Frontal cortex (tissue), 4 donors: Measurements from ENCODE around the gene RAB41. TPM values are rescaled to one million over a fixed set of nuclear protein-coding genes. Genes with fewer than 3 reads are reported as not detected.
A peak's percentile ranks its signal among the peaks of the same experiment; 100 is the strongest.
"Not testable (repeated sequence)": the region's sequence is repeated elsewhere in the genome, so short reads cannot be mapped to it uniquely, and the experiment has no call there.

Source experiments
- DNase-seq, 2 donors: peaks; one replicate each; pipeline ENCODE4 v3.0.0; 2012; ENCODE audit warnings: low spot score in 2 of 2
- FAIRE-seq: peaks from 2 replicates; lab custom pipeline; 2012; peaks lifted over from hg19 to GRCh38; lab: Jason Lieb, UNC
- small RNA-seq: library from RNA; depleted of rRNA; stranded (forward); fragments of <200 nt; gene quantifications from one replicate; pipeline ENCODE3, GENCODE V24; 2014
- total RNA-seq: library from RNA; depleted of rRNA; stranded (reverse); fragments of >200 nt; gene quantifications from one replicate; pipeline ENCODE4 v1.2.3, GENCODE V29; 2014
- donor health status: control.
- donor health status: control.
- donor health status: control.

RAB41 gene
- total RNA-seq, 1 donor from 2014 or later, result not detected

GRCh38 chrX:70289168-70289792, 7.3 kb downstream of the RAB41 start:
- no peak for DNase-seq
- no peak for FAIRE-seq

DNA sequence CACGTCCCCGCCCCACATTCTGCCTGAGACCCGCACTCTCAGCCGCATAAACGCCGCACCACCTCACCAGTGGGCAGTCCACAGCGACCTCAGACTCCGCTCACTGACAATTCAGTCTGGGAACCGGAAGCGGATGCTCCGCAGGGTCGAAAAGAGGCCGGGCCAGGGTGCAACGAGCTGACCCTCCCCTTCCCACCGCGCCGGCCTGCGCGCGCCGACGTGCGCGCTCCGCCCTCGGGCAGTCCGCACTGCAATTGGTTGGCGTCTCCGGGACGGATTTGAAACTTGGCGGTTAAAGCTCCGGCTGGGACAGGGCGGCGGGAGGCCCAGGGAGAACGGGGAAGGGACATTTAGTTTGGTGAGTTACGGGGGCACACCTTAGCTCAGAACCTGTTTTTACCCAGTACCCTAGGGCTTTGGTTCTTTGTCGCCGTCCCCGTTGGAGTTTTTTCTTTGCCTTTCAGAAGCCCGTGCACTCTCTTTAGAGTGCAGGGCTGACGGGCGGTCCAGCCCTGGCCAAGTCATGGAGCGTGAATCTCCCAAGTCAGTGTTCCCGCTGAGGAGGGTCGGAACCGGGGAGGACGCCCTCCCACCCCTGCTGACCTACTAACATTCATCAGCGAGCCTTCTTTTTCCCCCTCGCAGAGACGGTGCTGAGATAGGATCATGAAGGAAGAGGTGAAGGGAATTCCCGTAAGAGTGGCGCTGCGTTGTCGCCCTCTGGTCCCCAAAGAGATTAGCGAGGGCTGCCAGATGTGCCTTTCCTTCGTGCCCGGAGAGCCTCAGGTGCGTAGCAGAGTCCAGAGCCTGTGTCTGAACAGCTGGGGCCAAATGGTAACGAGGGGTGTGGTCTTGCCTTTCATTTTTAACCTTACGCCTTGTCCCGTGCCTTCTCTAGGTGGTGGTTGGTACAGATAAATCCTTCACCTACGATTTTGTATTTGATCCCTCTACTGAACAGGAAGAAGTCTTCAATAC, 8.1 kb downstream of the RAB41 start, which contains the start of the genes KIF4A and PDZD11:
TSS of gene KIF4A (plus strand) at position 312 of the 978 bp plus-strand sequence. CDS start at position 667, 355 bp downstream.
TSS of gene PDZD11 (minus strand) at position 135 of the 978 bp plus-strand sequence. CDS start 586 bp downstream, outside the sequence.
- FAIRE-seq, result no peak

GRCh38 chrX:70292788-70293187, 10.8 kb downstream of the RAB41 start:
- FAIRE-seq (no peak), DNase-seq (no peak)

More for the DNA sequence above, 8.1 kb downstream of the RAB41 start, which contains the start of the genes KIF4A and PDZD11:
- DNase-seq, result peak; percentile 60 to 82

GRCh38 chrX:70293621-70294020, 11.6 kb downstream of the RAB41 start:
- DNase-seq (no peak), FAIRE-seq (no peak)

GRCh38 chrX:70301716-70302115, 19.7 kb downstream of the RAB41 start:
- DNase-seq (no peak), FAIRE-seq (no peak)

- FAIRE-seq (no peak), DNase-seq (no peak)
Observed at GRCh38 chrX:70313503-70313902, 31.5 kb downstream of the RAB41 start.

DNA sequence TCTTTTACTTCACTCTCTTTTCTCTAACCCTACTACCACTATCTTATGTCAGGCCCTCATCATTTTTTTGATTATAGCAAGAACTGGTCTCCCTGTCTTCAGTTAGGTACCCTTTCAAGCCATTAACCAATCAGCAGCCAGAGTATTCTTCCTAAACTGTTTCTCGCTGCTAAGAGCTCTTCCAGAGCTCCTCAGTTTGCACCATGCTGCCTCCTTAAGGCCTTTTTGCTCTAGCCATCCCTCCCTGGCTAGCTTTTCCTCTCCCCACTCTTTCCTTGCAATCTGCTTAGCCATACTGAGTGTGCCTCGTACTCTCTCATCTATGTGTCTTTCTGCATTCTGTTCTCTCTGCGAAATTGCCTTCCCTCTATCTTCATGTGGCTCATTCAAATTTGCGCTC, 40.8 kb downstream of the RAB41 start:
- no peak for FAIRE-seq

GRCh38 chrX:70323628-70324027, 41.7 kb downstream of the RAB41 start:
- not testable (repeated sequence) for FAIRE-seq

More for the DNA sequence above, 40.8 kb downstream of the RAB41 start:
- DNase-seq, result no peak

GRCh38 chrX:70324326-70324725, 42.4 kb downstream of the RAB41 start:
- no peak for FAIRE-seq
- DNase-seq, result no peak

More at GRCh38 chrX:70323628-70324027, 41.7 kb downstream of the RAB41 start:
- not testable (repeated sequence) for DNase-seq

DNA sequence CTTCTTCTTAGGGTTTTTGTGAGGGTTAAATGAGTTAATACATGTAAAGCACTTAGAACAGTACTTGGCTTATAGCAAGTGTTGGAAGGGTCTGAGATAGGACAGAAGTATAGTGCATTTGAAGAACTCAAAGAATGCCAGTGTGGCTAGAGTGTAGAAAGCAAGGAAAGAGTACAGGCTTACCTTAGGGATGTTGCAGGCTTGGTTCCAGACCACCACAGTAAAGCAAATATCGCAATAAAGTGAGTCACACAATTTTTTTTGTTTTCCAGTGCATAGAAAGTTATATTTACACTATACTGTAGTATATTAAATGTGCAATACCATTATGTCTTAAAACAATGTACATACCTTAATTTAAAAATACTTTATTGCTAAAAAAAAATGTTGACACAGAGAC, 49.2 kb downstream of the RAB41 start:
- DNase-seq (no peak), FAIRE-seq (no peak)

DNA sequence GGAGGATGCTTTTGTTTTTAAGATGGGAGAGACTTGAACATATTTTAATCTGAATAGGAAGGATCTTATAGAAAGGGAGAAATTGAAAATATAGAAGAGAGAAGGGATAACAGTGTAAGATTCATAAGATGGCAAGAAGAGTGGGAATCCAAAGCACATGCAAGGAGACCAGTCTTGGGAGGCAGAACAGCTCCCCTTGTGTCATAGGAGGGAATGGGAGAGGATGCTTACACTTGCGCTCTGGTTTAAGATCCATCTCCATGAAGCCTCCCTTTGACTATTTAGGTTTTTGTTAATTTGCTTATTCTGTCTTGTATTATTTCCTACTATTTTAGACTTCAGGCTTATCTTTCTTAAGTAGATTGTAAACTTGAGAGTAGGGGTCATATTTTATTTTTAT, 50.6 kb downstream of the RAB41 start:
- FAIRE-seq, result no peak
- DNase-seq, result no peak

Small RNA genes lying within 50 kb of the gene (small RNA-seq; reads per million reads assigned to genes)
- gene RNA5SP507, result not detected

Other genes with a start within 250 kb of the RAB41 start
- gene AWAT2, start 232.2 kb upstream of the RAB41 start, total RNA-seq, result not detected
- gene OTUD6A, start 219.7 kb upstream of the RAB41 start, total RNA-seq, result not detected
- 138 TPM for gene IGBP1, start 148.7 kb upstream of the RAB41 start, total RNA-seq
- gene DGAT2L6, start 104.7 kb upstream of the RAB41 start, total RNA-seq, result not detected
- not detected for gene AWAT1, start 47.5 kb upstream of the RAB41 start, total RNA-seq
- not detected for gene P2RY4, start 22.0 kb upstream of the RAB41 start, total RNA-seq
- gene ARR3, start 13.8 kb upstream of the RAB41 start, total RNA-seq, result not detected
- gene PDZD11, start 7.8 kb downstream of the RAB41 start, total RNA-seq, result 31.4 TPM
- 2.9 TPM for gene KIF4A, start 7.9 kb downstream of the RAB41 start, total RNA-seq
- gene GDPD2, start 141.1 kb downstream of the RAB41 start, total RNA-seq, result 2.9 TPM
- gene DLG3, start 162.7 kb downstream of the RAB41 start, total RNA-seq, result 86.8 TPM